ENCODE results near the gene ARHGAP6. TPM values are rescaled to one million over a fixed set of nuclear protein-coding genes. Genes with fewer than 3 reads are reported as not detected.
A peak's percentile ranks its signal among the peaks of the same experiment; 100 is the strongest.
"Not testable (repeated sequence)": the region's sequence is repeated elsewhere in the genome, so short reads cannot be mapped to it uniquely, and the experiment has no call there.

ARHGAP6 gene
- total RNA-seq, 1 donor from 2014 or later, result 4.8 TPM

DNA sequence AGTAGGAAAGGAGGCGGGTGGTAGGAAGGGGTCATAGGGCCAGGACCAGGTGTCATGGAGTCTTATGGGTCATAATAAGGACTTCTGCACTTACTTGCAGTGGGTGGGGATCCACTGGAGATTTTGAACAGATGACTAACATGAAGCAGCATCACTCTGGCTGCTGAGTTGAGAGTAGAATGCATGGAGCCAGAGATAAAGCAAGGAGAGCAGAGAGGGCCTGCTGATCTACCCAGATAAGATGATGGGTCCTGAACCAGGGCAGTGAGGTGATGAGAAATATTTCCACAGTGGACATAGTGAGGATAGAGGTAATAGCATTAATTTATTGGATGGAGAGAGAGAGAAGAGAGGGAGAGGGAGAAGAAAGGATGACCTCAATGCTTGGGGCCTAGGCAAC lies 506.6 kb downstream of the ARHGAP6 start:
- intact Hi-C loops (cut with DNase I), result no loop called here
- DNase-seq (ENCODE audit: low spot score), result no peak

- intact Hi-C loops (cut with DNase I), result no loop called here
- DNase-seq (ENCODE audit: low spot score), result no peak
Measured at GRCh38 chrX:11151799-11152559, 513.7 kb downstream of the ARHGAP6 start.

DNA sequence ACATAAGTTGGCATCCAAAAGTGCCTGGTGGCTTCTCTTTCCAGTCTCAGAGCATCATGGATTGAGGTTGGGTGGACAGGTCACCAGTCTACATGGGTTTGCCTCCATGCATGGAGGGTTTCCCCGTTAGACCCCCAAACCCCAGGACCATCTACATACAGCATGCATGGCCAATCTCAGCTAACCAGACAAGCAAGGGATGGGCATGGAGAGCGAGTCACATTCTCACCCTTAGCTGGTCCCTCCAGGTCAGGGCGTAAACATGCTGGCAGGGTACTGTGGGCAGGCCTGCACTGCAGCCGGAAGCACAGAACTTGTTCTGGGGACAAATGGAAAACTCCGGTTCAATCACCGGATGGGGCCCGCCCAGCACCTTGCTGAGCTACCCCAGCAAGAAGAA lies 517.3 kb downstream of the ARHGAP6 start:
- intact Hi-C loops (cut with DNase I), result loop anchor here (10.0 kb wide), 2 partner anchors 236 to 616 kb away; no protein-coding TSS in a partner anchor

GRCh38 chrX:11146411-11146810 lies 519.3 kb downstream of the ARHGAP6 start:
- no peak for DNase-seq (ENCODE audit: low spot score)
- intact Hi-C loops (cut with DNase I), result loop anchor here (10.0 kb wide), 2 partner anchors 238 to 618 kb away; no protein-coding TSS in a partner anchor

More for the DNA sequence above, 517.3 kb downstream of the ARHGAP6 start:
- DNase-seq (ENCODE audit: low spot score), result no peak

DNA sequence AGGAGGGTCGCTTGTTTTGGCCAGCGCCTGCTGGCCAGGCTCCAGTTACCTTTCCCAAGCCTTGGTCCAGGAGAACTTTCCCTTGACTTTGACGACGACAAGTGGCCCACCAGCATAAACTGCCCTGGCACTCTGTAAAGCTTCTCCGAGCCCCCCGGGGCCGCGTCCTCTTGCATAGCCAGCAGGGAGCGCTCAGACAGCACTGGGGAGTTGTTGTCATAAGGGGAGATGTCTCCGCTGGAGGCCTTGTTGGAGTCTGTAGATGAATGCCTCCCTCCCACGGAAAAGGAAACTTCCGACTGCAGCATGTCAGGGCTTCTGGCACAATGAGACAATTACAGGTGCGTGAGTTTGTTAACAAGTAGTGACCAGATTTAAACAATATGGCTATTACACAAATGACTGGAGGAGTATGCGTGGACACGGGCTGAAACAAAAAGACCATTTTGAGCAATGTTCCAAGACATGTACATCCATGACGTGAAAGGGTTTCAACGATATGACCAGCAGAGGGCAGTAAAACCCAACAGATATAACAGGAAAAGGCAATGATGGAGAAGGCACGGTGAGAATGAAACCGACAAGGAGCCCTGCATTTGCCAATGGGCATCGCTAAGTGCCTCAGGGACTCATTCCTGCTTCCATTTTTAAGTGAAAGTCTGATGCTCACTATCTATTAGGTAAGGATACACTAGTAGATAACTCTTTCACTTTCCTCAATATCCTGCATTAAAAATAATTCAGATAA lies 521.6 kb downstream of the ARHGAP6 start:
- DNase-seq (ENCODE audit: low spot score), result no peak
- intact Hi-C loops (cut with DNase I), result loop anchor here (5.0 to 10.0 kb wide), 4 partner anchors 241 to 621 kb away; no protein-coding TSS in a partner anchor

DNA sequence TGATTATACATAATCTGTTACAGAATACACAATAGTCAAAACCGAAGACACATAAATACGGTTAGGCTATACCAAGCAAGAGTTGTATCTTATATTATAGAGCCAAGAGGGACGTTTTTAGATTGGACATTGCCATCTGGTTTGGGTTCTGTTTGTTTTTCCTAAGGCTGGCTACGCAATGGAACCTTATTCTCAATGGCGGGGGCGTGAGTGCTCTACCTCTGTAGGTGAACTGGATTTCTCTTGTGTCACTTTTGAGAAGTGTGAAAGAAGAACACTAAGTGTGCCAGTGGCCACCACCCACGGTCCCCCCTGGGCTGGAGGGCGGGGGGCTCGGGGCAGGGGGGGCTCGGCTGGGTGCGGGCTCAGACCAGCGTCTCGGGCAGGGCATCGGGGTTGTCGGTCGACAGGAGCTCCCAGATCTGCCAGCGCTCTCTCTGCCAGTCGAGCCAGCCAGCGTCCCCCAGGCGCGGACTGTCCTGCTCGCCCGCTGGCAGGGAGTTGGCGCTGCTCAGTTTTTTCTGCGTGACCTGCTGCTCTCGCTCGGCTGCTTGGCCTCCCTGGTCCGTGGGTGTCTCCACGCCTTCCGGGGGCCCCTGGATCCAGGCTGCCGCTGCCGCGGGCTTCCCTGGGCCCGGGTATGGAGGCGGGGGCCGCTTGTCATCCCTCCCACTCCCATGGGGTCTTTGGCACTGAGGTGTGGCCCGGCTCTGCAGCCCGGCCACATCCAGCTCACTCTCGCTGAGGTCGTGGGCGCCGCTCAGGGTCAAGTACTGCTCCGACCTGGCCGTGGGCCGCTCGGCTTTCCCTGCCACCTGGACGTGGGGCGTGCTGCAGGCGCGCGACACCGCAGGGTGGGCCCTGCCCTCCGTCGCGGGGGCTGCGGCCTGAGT lies 527.0 kb downstream of the ARHGAP6 start:
- intact Hi-C loops (cut with DNase I), result loop anchor here (5.0 kb wide), 1 partner anchor 946 kb away; no protein-coding TSS in a partner anchor

DNA sequence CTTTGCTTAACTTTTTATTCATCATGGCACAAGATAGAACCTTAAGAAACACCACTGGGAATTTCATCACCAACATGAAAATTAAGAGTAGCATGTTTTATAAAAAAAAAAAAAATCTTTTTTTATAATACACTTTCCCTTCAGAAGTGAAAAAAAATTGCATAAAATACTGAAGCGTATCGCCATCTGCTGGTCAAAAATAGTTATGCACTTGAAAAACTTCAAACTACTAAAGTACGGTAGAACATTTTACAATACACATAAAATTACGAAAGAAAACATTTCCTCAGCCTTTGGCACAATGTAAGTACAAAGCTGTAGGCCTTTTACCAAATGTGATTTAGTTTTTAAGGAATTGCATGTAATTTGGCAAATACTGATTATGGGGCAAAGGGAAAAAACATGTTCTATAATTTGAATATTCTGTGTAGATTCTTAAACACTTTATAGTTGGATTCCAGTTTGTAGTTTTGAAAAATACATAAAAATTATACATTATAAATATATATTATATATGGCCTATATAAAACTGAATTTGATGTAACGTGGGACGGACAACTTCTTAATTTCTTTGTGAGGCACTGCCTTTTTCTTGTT lies 528.1 kb downstream of the ARHGAP6 start:
- intact Hi-C loops (cut with DNase I), result loop anchor here (5.0 kb wide), 1 partner anchor 945 kb away; no protein-coding TSS in a partner anchor

More for the DNA sequence above, 527.0 kb downstream of the ARHGAP6 start:
- peak; percentile 77 for DNase-seq (ENCODE audit: low spot score)

DNA sequence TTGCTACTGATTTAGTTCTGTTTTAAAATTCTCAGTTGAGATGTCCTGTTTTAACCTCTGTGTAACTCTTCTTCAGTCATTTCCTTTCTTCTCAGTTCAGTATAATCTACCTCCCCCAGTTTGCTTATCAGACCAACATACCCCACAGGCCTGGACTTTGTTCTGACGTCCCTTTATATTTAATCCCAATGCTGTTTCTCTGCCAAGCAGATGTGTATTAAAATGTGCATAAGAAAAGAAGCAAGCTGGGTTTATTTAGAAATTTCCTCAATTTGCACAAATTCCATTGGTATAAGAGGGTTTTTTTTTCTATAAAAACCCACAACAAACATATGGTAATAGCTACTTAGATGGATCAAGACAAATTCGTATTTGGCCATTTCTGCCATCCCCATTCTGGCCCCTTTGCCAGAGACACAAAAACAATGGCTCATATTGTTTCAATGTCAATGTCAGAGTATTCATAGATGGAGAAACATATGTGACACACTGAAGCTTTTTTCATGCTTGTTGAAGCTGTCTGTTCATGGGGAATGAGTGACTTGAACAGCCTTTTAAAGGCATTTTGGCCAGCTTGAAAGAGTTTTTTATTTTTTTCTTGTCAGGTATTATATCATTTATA lies 530.0 kb downstream of the ARHGAP6 start:
- intact Hi-C loops (cut with DNase I), result loop anchor here (5.0 kb wide), 1 partner anchor 943 kb away; no protein-coding TSS in a partner anchor
- DNase-seq (ENCODE audit: low spot score), result no peak

More for the DNA sequence above, 528.1 kb downstream of the ARHGAP6 start:
- no peak for DNase-seq (ENCODE audit: low spot score)

- intact Hi-C loops (cut with DNase I), result no loop called here
- DNase-seq (ENCODE audit: low spot score), result no peak
Measured at GRCh38 chrX:11131146-11131545, 534.6 kb downstream of the ARHGAP6 start.

GRCh38 chrX:11130136-11130535 lies 535.6 kb downstream of the ARHGAP6 start:
- intact Hi-C loops (cut with DNase I), result no loop called here
- DNase-seq (ENCODE audit: low spot score), result no peak

DNA sequence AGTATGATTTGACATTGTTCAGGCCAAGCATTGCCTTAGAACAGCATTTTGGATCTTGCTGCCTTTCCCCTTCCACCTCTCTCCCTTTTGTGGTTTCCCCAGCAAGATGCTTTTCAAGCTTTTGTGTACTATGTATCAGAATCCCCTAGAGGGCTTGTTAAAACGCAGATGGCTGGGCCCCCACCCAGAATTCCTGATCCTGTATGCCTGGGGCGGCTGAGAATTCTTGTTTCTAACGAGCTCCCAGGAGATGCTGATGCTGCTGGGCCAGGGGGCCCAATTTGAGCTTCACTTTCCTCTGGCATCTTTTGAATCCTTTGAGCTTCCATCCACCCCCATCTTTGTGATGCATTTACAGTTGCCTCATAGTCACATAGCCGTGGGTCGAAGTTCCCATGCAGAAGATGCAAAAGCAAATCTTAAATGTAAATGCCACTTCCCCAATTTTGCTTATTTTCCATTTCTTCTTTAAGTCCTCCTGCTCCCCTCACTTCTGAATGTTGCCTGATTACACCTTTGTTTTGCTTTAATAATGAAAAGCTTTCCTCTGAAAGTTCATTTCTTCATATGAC lies 536.1 kb downstream of the ARHGAP6 start:
- intact Hi-C loops (cut with DNase I), result no loop called here

GRCh38 chrX:11125060-11125459 lies 540.7 kb downstream of the ARHGAP6 start:
- no peak for DNase-seq (ENCODE audit: low spot score)
- intact Hi-C loops (cut with DNase I), result no loop called here

More for the DNA sequence above, 536.1 kb downstream of the ARHGAP6 start:
- no peak for DNase-seq (ENCODE audit: low spot score)

DNA sequence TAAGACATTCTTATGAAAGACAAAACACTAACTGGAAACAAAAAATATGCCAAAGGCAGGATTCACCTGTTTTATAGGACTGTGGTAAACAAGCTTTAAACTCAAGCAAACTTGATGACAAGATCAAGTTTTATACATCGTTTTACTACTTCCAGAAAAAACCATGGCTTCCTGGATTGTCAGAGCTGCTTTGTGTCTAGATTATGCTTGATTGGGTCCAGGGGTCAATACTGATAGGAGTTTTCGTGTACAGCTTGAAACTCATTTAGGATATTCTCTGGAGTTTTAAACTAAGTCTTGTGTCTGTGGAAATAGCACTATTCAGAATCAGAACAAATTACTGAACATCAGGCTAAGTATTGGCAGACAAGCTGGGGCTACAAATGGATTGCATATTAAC lies 541.6 kb downstream of the ARHGAP6 start:
- no peak for DNase-seq (ENCODE audit: low spot score)
- intact Hi-C loops (cut with DNase I), result no loop called here

DNA sequence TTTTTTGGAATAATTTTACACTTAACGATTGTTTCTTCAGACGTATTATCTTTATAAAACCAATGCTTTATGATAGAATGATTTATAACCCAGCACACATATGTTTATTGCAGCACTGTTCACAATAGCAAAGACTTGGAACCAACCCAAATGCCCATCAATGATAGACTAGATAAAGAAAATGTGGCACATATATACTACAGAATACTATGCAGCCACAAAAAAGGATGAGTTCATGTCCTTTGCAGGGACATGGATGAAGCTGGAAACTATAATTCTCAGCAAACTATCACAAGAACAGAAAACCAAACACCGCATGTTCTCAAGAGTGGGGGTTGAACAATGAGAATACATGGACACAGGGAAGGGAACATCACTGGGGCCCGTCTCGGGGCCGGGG lies 542.6 kb downstream of the ARHGAP6 start:
- intact Hi-C loops (cut with DNase I); DNase-seq (ENCODE audit: low spot score): not testable (repeated sequence)

DNA sequence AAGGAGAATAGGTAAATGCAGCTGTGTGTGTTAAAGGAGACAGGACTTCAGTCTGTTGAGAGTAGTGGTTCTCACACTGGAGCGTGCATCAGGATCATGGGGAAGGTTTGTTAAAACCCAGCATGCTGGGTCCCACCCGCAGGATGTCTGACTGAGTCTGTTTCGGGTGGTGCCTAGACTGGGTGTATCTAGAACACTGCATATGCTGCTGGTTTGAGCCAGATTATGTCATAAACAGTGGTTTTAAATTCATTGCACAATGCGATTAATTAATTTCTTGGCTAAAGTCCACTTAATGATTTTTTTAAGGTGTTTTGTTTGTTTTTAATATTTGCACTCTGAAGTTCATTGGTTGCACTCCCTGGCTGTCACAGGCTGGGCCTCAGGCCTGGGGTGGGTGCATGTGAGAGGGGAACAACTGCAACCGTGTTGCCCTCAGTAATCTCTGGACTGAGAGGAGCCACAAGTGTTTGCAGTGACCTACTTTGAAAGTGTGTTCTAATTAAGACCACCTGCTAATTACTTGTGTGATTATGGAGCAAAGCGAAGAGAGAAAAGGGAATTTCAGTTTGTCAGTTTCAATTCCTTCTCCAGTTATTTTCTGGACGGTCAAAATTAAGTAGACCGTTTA lies 546.3 kb downstream of the ARHGAP6 start:
- intact Hi-C loops (cut with DNase I), result no loop called here
- DNase-seq (ENCODE audit: low spot score), result no peak

DNA sequence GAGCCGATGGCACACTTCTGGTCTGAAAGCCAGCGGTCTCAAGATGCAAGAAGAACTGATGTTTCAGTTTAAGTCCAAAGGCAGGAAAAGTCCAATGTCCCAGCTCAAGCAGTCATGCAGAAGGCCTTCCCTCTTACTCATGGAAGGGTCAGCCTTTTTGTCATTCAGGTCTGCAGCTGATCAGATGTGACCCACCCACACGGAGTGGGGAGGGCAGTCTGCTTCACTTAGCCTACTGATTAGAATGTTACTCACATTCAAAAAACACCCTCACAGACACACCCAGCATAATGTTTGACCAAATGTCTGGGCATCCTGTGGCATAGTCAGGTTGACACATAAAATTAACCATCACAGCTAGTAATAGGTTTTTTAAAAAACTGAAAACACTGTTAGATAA lies 548.0 kb downstream of the ARHGAP6 start:
- intact Hi-C loops (cut with DNase I), result no loop called here
- no peak for DNase-seq (ENCODE audit: low spot score)

DNA sequence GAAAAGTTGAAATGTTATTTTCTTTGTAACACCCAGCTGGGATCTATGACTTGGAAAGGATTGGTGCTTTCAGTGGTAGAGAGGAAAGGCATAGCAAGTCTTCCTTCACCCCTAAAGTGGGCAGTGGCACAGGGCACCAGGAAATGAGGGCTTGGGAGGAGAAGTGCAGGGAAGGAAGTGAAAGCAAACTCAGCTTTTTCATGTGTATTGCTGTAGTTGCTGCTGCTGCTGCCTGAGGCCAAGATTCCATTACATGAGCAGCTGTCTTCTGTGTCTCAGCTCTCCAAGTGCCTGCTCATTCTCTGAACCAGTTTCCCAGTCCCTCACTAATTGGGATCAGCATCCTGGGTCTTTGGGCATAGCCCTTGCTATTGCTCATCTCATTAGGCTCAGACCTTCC lies 552.0 kb downstream of the ARHGAP6 start:
- intact Hi-C loops (cut with DNase I), result no loop called here
- no peak for DNase-seq (ENCODE audit: low spot score)

DNA sequence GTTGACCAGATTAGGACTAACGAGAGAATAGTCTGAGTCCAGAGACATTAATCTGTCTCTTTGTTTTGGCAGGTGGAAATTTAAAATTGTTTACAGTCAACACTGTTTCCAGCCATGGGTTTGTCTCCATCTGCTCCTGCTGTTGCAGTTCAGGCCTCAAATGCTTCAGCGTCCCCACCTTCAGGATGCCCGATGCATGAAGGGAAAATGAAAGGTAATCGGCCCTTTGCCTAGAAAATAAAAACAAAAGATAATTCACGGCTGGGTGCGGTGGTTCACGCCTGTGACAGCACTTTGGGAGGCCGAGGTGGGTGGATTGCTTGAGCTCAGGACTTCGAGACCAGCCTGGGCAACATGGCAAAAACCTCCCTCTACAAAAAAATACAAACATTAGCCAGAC lies 553.8 kb downstream of the ARHGAP6 start:
- intact Hi-C loops (cut with DNase I), result no loop called here

More for the DNA sequence above, 553.8 kb downstream of the ARHGAP6 start:
- DNase-seq (ENCODE audit: low spot score), result no peak
